Type B pancreatic cell (in vitro differentiated cells): ENCODE measurements around the gene TBC1D19. TPM values are rescaled to one million over a fixed set of nuclear protein-coding genes. Genes with fewer than 3 reads are reported as not detected.
A peak's percentile ranks its signal among the peaks of the same experiment; 100 is the strongest.

Source experiments
- DNase-seq: peaks from one replicate; pipeline ENCODE4 v3.0.0; 2021; ENCODE audit warnings: mixed read lengths; ENCODE audit not compliant: unreplicated experiment; ENCODE audit errors: extremely low spot score
- H3K27ac Mint-ChIP-seq: 2 replicates; pipeline ENCODE4 v1.8.0; 2021; ENCODE audit warnings: mild to moderate bottlenecking, mixed read lengths
- H3K27me3 Mint-ChIP-seq: 2 replicates; pipeline ENCODE4 v1.8.0; 2021; ENCODE audit warnings: mixed read lengths
- H3K36me3 Mint-ChIP-seq: 2 replicates; pipeline ENCODE4 v1.8.0; 2021; ENCODE audit warnings: mixed read lengths
- H3K4me1 Mint-ChIP-seq: one replicate; pipeline ENCODE4 v1.8.0; 2021; ENCODE audit warnings: mixed read lengths; ENCODE audit not compliant: unreplicated experiment
- H3K4me3 Mint-ChIP-seq: 2 replicates; pipeline ENCODE4 v1.8.0; 2021; ENCODE audit warnings: mild to moderate bottlenecking, mixed read lengths
- H3K9me3 Mint-ChIP-seq: 2 replicates; pipeline ENCODE4 v1.8.0; 2021; ENCODE audit warnings: mixed read lengths
- CTCF ChIP-seq: fragments of 200-600 bp; sonication (generic); conservative IDR thresholded peaks from 2 replicates; pipeline ENCODE4 v1.5.0; 2021; ENCODE audit warnings: antibody characterized with exemption, mild to moderate bottlenecking
- total RNA-seq: library from RNA; stranded (reverse); gene quantifications from 2 replicates; pipeline ENCODE4 v1.2.1, GENCODE V29; 2021; ENCODE audit warnings: low replicate concordance

The TBC1D19 gene
- total RNA-seq, 1 donor from 2014 or later: 11.8 TPM

GRCh38 chr4:26717332-26717731 is 133.4 kb downstream of the TBC1D19 start:
- Mint-ChIP-seq H3K4me3 (no peak overlapping the region), H3K36me3 (no peaks in the 10 kb centered on the region), H3K27ac (no peak overlapping the region), H3K27me3 (no peaks in the 10 kb centered on the region), H3K9me3 (peaks cover 4% of the 10 kb centered on the region), H3K4me1 (no peaks in the 10 kb centered on the region)
- TF ChIP-seq CTCF: no peak
- DNase-seq: no peak

GRCh38 chr4:26719954-26720552 is 136.2 kb downstream of the TBC1D19 start:
- Mint-ChIP-seq H3K4me3 (no peak overlapping the region), H3K4me1 (no peaks in the 10 kb centered on the region), H3K27ac (no peak overlapping the region), H3K9me3 (no peaks in the 10 kb centered on the region), H3K36me3 (peaks cover 6% of the 10 kb centered on the region), H3K27me3 (no peaks in the 10 kb centered on the region)
- peak; percentile 74 for TF ChIP-seq CTCF
- no peak for DNase-seq

- Mint-ChIP-seq H3K27me3 (no peaks in the 10 kb centered on the region), H3K27ac (no peak overlapping the region), H3K4me3 (no peak overlapping the region), H3K4me1 (peaks cover 8% of the 10 kb centered on the region), H3K9me3 (no peaks in the 10 kb centered on the region), H3K36me3 (peaks cover 13% of the 10 kb centered on the region)
- no peak for TF ChIP-seq CTCF
- no peak for DNase-seq
Observed at GRCh38 chr4:26721685-26722084, 137.8 kb downstream of the TBC1D19 start.

GRCh38 chr4:26723216-26723615 is 139.3 kb downstream of the TBC1D19 start:
- no peaks in the 10 kb centered on the region for H3K9me3 Mint-ChIP-seq
- no peaks in the 10 kb centered on the region for H3K27me3 Mint-ChIP-seq
- no peak overlapping the region for H3K4me3 Mint-ChIP-seq
- peaks cover 13% of the 10 kb centered on the region for H3K36me3 Mint-ChIP-seq
- TF ChIP-seq CTCF: no peak
- no peak overlapping the region for H3K27ac Mint-ChIP-seq
- DNase-seq: no peak
- peaks cover 13% of the 10 kb centered on the region for H3K4me1 Mint-ChIP-seq

GRCh38 chr4:26724534-26724933 is 140.7 kb downstream of the TBC1D19 start:
- TF ChIP-seq CTCF: no peak
- Mint-ChIP-seq H3K27me3 (no peaks in the 10 kb centered on the region), H3K9me3 (no peaks in the 10 kb centered on the region), H3K27ac (no peak overlapping the region), H3K36me3 (peaks cover 17% of the 10 kb centered on the region), H3K4me3 (no peak overlapping the region), H3K4me1 (peaks cover 19% of the 10 kb centered on the region)
- DNase-seq: no peak
